Measurements from ENCODE around the gene HIBADH. TPM values are rescaled to one million over a fixed set of nuclear protein-coding genes. Genes with fewer than 3 reads are reported as not detected.

Gene HIBADH
- polyA plus RNA-seq, 4 donors = 30.5 to 50.8 (median 46.8) TPM

DNA sequence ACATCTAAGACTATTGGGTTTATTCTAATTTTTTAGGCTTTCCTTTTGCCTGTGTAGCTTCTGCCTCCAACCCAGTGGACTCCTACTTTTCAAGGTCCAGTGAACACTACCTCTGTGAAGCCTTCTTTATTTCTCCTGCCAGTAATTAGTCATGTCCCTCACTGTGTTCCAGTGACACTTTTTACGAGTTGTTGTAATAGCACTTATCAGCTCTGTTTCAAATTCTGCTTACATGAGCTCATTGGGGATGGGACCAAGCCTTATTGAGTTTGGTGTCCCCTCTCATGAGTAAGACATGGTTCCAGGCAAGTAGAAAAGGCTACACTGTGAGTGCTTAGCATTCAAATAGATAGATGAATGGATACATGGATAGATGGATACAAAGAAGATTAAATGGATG, 184.6 kb downstream of the HIBADH start:
- no peak for DNase-seq
- WGBS, 3 donors = 28 to 63% (median 36%) methylated on average over 1 of the region's 1 CpG
- Histone ChIP-seq H3K27ac (ENCODE audit: low read depth in 1 of 3, low read length in 2 of 3) (no peak overlapping the region), H3K4me3 (ENCODE audit: low read depth in 1 of 3, low read length in 3 of 3) (no peak overlapping the region), H3K36me3 (ENCODE audit: control insufficient read depth in 3 of 3, insufficient read depth in 2 of 3, low read depth in 1 of 3, low read length in 3 of 3) (no peaks in the 10 kb centered on the region), H3K9me3 (ENCODE audit: control insufficient read depth in 2 of 2, insufficient read depth in 1 of 2, low read depth in 1 of 2, low read length in 1 of 2) (peaks cover 0 to 3% of the 10 kb centered on the region in 2 donors), H3K27me3 (ENCODE audit: control insufficient read depth in 3 of 3, insufficient read depth in 3 of 3, low read length in 3 of 3) (no peaks in the 10 kb centered on the region), H3K4me1 (ENCODE audit: control insufficient read depth in 3 of 3, insufficient read depth in 2 of 3, low read depth in 1 of 3, low read length in 2 of 3) (no peaks in the 10 kb centered on the region)
- FAIRE-seq = no peak

DNA sequence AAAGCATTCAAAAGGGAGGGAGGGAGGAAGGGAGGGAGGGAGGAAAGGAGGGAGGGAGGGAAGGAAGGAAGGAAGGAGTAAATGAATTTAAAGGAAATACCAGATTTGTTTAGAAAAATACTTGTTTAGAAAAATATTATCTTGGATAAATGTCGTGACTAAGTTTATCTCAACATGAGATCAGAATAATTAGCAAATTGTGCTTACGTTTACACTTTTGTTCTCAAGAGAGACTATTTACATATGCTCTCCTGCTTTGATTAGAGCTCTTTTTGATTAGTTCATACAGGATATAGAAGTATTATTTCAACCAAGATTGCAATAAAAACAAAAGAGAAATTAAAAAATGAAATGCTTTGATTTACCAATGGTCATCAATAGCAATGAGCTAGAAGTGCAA, 186.2 kb downstream of the HIBADH start:
- no peaks in the 10 kb centered on the region for H3K27me3 ChIP-seq (ENCODE audit: control insufficient read depth in 3 of 3, insufficient read depth in 3 of 3, low read length in 3 of 3)
- no peak overlapping the region for H3K27ac ChIP-seq (ENCODE audit: low read depth in 1 of 3, low read length in 2 of 3)
- H3K4me1 ChIP-seq (ENCODE audit: control insufficient read depth in 3 of 3, insufficient read depth in 2 of 3, low read depth in 1 of 3, low read length in 2 of 3) = no peaks in the 10 kb centered on the region
- DNase-seq (no peak), FAIRE-seq (no peak)
- WGBS, 3 donors = 26 to 50% (median 46%) methylated on average over 2 of the region's 2 CpGs
- no peak overlapping the region for H3K4me3 ChIP-seq (ENCODE audit: low read depth in 1 of 3, low read length in 3 of 3)
- peaks cover 0 to 3% of the 10 kb centered on the region in 2 donors for H3K9me3 ChIP-seq (ENCODE audit: control insufficient read depth in 2 of 2, insufficient read depth in 1 of 2, low read depth in 1 of 2, low read length in 1 of 2)
- no peaks in the 10 kb centered on the region for H3K36me3 ChIP-seq (ENCODE audit: control insufficient read depth in 3 of 3, insufficient read depth in 2 of 3, low read depth in 1 of 3, low read length in 3 of 3)

Other genes starting within 250 kb of the HIBADH start
- 10 to 100 TPM; 60.8 to 96.6 (median 81.3) TPM for gene TAX1BP1, start 77.3 kb upstream of the HIBADH start, polyA plus RNA-seq